SW 1271 (cell line): ENCODE results near the gene DEDD2.

ENCODE experiments used
- DNase-seq, 2 experiments: peaks; one replicate each; lab custom pipeline; 2025; lab: John Stamatoyannopoulos, UW

The DEDD2 gene

DNA sequence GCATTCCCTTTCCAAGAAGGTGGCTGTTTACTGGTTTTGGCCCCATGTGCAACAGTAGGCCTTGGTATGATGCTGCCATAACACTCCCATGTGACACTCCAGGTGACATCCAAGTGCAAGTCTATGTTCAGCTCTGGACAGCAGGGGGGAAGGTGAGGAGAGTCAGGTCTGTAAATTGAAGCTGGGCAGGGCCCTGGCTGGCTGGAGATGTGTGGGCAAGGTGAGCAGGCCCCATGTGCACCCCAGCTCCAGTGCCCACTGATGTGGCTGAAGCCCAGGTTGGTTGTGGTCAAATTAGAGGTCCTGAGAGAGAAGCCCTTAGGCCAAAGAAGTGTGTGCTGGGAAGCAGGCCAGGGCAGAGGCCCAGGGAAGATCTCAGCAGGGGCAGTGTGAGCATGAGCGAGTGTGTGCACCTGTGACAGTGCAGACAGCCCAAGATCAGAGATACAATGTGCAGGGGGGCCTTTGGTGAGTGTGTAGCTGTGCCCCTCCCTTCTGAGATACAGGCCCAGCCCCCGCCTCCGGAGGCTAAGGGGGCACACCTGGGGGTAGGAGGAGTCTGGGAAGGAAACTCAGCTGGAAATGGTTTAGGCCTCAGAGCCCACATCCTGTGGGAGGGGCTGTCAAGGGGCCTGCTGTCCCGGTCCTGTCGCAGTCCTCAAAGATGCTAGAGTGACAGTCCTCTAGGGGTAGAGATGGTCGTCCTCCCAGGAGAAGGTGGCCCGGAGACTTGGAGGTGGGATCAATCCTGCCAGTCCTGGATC is 18.6 kb downstream of the DEDD2 start:
- DNase-seq, result no peak

DNA sequence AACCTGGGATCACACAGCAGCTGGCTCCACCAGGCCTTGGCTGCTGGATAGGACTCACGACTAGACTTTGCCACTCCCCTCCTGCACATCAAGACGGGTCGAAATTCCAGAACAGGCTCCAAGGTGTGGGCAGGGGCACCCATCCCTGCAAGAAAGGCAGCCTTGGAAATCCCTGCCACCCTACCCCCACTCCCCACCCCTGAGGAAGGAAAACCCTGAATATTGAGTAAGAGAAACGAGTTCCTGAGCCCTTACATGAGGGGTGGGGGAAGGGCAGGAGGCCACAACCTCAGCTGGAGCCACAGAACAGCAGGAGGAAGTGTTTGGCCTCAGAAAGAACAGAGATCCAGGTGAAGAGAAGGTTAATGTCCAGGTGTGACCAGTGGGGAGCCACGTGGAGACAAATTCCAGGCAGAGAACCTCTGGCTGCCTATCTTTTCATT is 20.1 kb downstream of the DEDD2 start:
- no peak for DNase-seq

DNA sequence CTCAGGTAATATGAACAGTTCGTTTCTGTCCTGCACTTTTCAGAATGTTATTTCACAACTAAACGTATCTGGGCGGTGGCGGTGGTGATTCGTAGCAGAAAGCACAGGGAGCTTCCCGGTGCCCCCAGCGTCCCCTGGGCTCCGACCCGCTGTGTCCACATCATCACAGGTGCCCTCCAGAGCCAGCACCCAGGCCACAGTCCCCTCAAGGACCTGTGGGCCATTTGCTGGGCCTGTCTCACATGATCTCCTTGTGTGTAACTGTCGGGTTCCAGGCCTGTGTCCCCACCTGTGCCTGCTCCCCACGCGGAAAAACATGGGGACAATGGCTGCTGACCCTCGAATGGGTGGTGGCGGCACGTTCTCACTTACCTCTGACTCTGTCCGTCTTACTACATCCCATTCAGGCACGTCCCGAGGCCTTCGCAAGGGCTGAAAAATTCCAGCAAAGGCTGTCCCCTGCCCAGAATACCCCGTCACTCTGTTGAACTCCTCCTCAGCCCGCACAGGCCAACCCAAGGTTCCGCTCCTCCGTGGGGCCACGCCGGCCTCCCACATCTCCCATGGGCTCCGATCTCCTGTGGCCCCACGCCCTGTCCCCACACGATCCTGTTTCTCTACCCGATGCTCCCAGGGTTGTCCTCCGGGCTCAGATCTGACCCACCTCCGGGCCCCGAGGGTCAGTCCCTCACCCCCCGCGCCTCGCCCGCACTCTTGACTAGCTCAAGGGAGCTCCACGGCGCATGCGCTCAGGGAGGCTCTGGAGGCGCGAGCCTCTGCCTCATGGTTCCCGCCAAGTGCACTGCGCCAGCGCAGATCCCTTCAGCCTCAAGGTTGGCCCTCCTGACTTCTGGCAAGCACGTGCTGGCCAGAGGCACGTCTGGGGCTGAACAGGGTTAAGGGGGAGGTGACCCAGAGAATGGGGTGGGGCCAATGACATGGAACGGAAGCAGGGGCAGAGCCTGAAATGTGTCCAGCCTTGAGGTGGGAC is 21.2 kb downstream of the DEDD2 start:
- no peak for DNase-seq

DNA sequence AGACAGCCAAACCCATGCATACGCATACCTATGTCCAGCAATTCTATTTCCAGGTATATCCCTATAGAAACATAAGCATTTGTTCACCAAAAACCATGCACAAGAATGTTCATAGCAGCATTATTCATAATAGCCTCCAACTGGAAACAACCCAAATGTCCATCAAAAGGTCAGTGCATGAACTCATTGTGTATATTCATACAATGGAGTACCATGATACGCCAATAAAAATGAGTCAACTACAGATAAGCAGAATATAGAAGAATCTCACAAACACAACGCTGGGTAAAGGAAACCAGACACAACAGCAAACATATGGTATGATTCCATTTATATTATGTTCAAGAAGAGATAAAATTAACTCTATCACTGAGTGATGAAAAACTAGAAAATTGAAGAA is 23.8 kb downstream of the DEDD2 start:
- DNase-seq, result no peak

- DNase-seq, result no peak
Measured at GRCh38 chr19:42193294-42193693, 24.2 kb downstream of the DEDD2 start.

DNA sequence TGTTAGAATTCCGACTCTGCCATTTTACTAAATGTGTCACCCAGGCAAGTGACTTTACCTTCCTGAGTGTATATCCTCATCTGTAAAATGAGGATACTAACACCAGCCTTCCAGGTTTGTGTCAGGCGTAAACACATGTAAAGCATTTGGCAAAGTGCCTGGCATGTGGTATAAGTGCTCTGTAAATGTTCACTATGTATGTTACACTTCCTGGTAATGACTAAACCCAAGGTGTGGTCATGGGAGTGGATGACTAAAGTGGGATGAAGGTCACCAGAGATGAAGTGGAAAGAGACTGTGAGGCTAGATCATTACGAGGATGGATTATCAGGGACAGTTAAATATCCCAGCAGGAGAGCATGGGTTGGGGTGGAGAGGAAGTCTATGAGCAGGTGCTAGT is 25.6 kb downstream of the DEDD2 start:
- peak in 1 of 2 experiments; percentile 9 for DNase-seq

DNA sequence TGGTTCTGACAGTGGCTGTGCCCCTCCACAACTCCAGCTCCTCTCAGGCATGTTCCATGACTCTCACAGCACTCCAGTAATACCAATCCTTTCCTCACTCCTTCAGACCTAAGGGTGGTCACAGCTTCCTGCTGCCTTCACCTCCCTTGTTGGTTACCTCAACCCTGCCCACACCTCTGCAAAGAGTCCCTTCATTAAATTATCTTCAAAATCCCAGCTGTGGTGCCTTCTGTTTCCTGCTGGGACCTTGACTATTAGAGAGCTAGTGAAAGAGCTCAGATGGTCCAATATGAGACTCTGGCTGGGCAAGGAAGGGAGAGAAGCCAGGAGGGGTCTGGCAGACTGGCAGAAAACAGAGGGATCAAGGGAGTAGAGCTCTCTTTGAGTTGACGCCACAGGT is 26.1 kb downstream of the DEDD2 start:
- DNase-seq, result no peak

DNA sequence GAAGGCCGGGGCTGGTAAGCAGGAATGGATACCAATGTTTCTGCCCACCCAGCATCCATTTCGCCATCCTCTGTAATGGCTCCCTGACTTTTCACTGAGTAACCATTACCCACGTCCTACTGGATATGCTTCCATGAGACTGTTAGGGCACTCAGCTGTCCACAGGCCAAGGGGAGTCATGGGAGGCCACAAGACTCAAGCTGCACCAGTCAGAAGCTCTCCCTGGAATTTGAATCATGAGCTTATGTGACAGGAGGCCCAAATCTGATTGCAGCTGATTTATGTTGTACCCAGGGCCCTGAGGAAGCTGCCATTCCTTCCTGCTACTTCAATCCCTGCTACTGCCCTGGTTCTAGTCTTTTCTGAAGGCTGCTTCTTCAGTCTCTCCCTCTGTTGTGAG is 28.3 kb downstream of the DEDD2 start:
- no peak for DNase-seq

- DNase-seq, result no peak
Measured at GRCh38 chr19:42188665-42189064, 28.8 kb downstream of the DEDD2 start.

GRCh38 chr19:42185277-42185676 is 32.2 kb downstream of the DEDD2 start:
- no peak for DNase-seq

- DNase-seq, result peak; percentile 20 to 59
Measured at GRCh38 chr19:42184401-42184861, 33.0 kb downstream of the DEDD2 start.

DNA sequence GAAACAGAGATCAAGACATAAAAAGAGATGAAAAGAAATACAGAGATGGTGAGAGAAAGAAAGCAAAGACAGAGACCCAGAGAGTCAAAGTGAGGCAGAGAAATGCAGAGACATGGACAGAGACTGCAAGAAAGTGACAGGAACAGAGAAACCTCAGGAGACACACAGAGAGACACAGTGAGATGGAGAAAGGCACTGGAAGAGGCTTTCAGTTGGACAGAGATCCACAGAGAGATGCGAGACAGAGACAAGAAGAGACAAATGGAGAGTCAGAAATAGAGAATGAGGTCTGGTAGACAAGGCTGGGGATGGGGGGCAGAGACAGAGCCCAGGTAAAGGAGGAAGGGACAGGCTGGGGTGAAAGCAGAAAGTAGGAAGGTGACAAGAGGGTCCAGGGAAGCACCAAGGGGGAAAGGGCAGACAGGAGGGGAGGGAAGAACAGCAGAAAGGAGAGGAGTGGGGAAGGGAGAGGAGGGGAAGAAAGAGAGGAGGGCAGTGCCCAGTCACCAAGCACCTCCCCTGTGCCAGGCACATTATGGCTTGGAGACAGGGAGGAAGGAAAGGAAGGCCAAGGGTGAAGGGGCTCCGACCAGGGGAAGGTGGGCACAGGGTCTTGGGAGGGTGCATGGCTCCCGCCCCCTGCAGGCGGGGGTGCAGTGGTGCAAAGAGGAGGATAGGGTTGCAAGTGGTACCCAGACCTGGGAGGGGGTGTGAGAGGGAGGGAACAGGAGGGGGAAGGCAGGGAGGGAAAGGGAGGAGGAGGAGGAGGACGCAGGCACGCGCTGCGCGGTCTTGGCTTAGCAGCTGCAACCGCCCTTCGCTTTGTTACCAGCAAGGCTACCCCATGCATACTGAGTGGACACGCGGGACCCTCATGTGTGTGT is 38.4 kb downstream of the DEDD2 start:
- no peak for DNase-seq

- no peak for DNase-seq
Measured at GRCh38 chr19:42177686-42178019, 39.8 kb downstream of the DEDD2 start.

GRCh38 chr19:42176990-42177685 is 40.3 kb downstream of the DEDD2 start:
- peak in 1 of 2 experiments; percentile 36 for DNase-seq

DNA sequence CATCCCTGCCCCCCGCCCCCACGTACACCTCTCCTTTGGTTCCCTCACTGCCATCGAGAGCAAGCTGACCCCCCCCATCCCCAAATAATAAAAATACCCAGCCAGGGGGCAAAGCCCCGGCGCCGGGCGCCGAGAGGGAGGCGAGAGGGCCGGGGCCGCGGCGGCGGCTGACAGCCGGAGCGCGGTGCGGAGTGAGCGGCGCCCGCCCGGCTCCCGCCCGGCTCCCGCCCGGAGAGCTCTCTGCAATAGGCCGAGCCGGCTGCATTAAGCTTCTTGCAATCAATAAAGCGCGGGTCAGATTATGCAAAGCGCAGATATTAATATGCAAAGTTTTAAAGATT is 40.9 kb downstream of the DEDD2 start:
- no peak for DNase-seq

DNA sequence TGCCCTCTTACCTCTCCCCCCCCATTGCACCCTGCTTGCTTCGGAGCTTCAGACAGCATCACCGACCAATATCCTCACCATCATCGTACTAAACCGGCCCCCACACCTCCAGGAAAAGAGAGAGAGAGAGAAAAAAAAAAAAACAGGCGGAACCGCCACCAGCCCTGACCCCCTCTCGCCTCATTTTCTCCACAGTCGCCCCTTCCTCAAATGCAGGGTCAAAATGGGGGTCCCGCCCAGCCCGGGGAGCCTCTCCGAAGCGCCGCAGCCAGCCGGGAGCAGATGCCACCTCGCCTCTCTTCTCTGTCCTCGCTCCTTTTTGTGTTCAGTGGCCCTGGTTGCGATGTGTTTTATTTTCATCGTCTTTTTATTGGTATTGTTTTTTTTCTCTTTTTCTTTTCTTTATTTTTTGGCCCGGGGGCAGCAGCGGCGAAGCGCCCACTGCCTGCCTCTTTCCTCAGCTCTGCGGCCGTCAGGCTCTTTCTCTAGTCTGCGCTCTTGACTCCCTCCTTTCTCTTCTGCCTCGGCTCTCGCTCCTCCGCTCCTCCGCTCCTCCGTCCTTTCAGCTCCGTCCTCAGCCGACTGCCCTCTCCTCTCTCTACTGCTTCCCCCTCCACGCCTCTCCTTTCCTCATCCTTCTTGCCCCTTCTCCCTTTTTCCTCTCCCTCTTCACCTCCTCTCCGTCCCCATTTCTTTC is 41.4 kb downstream of the DEDD2 start:
- no peak for DNase-seq

- no peak for DNase-seq
Measured at GRCh38 chr19:42174958-42175734, 42.3 kb downstream of the DEDD2 start.

- no peak for DNase-seq
Measured at GRCh38 chr19:42174188-42174587, 43.3 kb downstream of the DEDD2 start.

DNA sequence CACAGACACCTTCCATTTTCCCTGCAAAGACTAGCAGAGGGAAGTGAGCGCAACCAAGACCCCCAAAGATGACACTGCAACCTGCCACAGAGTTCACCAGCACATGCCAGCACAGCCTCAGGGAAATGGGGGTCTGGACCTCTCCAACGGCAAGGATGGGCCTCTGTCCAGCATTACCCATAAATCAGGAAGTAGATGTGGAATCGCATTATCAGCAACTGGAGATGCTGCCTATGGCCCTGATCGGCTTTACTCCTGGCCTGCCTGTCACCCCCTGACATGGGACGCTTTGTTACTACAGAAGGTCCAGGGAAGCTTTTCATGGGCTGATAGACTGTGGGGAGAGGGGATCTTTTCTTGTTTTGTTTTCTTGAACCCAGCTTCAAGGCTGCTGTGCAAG is 43.8 kb downstream of the DEDD2 start:
- DNase-seq, result no peak

- no peak for DNase-seq
Measured at GRCh38 chr19:42172261-42172660, 45.2 kb downstream of the DEDD2 start.
